Activated CD4-positive, alpha-beta T cell treated with anti-CD3 and anti-CD28 coated beads, Interleukin-2, amount 50 U/mL, for 1 hour (primary cell): Measurements from ENCODE around the gene BCDIN3D.

Experiments used
- DNase-seq: peaks from one replicate; pipeline ENCODE4 v3.0.0-alpha.2; 2020

BCDIN3D gene

GRCh38 chr12:49854976-49855375 lies 12.1 kb upstream of the BCDIN3D start:
- no peak for DNase-seq

- no peak for DNase-seq
Measured at GRCh38 chr12:49853671-49854070, 10.8 kb upstream of the BCDIN3D start.

DNA sequence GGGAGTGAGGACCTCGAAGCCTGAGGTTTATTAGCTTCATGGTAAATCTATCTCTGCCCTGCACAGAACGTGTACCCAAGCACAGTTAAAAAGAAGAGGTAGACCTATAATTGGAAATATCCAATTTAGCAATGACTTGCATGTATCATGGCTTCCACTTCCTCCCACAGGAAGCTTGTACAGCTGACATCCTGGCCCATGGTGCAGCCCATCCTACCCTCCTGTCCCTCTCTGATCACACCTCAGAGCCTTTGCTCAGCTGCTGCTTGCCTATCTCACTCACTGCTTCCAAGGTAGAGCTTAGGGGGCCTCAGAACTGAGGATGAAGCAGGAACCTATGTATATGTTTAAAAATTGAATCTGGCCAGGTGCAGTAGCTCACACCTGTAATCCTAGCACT lies 4.3 kb upstream of the BCDIN3D start:
- DNase-seq, result no peak

- no peak for DNase-seq
Measured at GRCh38 chr12:49846032-49846431, 3.1 kb upstream of the BCDIN3D start.

- no peak for DNase-seq
Measured at GRCh38 chr12:49843876-49844437, 1.1 kb upstream of the BCDIN3D start.

DNA sequence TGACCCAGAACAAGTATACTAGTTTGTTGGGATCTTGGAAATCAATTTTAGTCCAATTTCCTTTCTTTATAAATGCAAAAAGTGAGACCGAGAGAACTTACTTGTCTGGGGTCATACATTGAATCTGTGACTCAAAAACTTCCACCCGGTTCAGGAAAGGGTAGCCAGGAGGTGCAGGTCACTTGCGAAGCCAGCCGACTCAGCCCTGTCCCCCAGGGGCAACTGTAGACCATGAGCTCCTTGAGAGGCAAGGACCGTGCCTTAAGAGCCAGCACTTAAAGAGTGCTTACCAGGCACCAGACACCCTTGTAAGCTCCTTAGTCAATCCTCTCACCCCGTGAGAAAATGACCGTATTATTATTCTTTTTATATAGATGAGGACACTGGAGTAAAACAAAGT lies 505 bp upstream of the BCDIN3D start:
- no peak for DNase-seq

DNA sequence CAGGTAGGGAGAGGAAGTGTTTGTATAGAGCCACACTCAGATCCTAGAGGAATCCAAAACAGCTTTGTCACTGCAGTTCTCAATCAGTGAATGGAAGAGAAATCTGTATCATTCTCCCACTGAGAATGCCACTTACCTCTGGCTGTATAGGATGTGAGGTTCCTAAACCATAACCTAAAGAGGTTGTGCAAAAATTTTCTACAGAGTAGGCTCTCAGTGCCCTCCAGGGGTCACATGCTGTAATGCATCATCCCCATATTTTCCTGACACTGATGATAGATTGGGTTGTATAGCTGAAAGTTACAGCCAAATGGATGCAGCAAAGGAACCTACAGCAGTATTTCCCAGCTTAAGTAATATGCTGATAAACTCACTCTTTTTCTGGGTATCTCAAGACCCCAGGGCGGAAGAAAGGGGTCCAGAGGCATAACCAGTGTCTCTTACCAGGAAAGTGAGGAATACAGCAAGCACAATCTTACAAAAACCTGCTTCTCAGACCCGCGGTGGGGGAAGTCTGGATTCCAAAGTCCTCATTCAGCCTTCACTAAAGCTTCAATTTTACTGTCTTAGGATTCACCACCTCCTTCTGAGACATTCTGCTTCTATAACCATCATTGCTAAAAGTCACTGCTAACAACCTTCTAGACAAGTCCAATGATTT lies 3.8 kb downstream of the BCDIN3D start:
- peak; percentile 39 for DNase-seq

GRCh38 chr12:49832836-49833421 lies 10.0 kb downstream of the BCDIN3D start:
- no peak for DNase-seq

GRCh38 chr12:49831717-49832116 lies 11.2 kb downstream of the BCDIN3D start:
- DNase-seq, result no peak

GRCh38 chr12:49828133-49829091 lies 14.5 kb downstream of the BCDIN3D start, which contains the start of gene NCKAP5L:
Gene NCKAP5L (minus strand): TSS chr12:49828413. CDS start chr12:49804044, 24,369 bp downstream.
- peak; percentile 92 for DNase-seq

GRCh38 chr12:49827401-49828099 lies 15.4 kb downstream of the BCDIN3D start:
- peak; percentile 24 for DNase-seq

GRCh38 chr12:49827051-49827400 lies 15.9 kb downstream of the BCDIN3D start:
- DNase-seq, result no peak

DNA sequence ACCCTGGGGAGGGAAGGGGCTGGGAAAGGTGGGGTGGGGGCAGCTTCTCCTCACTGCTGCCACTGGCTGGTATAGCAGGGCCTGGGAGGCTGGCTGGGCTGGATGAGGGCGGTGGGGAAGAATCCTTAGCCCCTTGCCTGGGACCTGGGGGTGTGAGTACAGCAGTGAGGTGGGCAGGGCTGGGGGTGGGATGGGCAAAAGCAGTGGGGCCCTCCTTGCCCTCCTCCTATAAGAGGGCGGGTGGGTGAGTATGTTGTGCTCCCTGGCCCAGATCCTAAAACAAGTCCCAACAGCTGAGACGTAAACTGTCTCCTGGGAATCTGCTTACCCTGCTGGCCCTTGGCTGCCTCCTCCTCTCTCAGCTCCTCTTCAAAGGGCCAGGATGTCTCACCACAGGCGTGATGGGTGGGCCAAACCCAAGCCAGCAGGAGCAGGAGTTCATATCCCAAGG lies 16.9 kb downstream of the BCDIN3D start:
- no peak for DNase-seq

GRCh38 chr12:49825360-49825970 lies 17.4 kb downstream of the BCDIN3D start:
- DNase-seq, result no peak

DNA sequence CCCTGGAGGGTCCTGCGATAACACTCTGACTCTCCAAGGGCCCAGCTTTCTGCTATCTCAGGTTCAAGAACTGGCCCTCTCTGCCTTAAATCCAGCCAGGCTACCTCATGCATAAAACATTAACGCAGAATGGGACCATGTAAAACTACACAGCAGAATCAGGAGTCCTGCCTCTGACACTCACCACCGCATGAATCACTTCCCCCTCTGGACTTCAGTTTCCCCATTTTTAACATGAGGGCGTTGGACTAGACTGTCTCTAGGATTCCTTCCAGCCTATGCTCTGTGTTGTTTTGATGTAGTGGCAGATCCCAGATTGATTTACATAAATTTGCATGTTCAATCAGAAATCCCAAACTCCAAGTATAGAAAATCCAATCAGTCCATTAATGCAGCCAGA lies 18.0 kb downstream of the BCDIN3D start:
- DNase-seq, result no peak

- no peak for DNase-seq
Measured at GRCh38 chr12:49824416-49824815, 18.5 kb downstream of the BCDIN3D start.

DNA sequence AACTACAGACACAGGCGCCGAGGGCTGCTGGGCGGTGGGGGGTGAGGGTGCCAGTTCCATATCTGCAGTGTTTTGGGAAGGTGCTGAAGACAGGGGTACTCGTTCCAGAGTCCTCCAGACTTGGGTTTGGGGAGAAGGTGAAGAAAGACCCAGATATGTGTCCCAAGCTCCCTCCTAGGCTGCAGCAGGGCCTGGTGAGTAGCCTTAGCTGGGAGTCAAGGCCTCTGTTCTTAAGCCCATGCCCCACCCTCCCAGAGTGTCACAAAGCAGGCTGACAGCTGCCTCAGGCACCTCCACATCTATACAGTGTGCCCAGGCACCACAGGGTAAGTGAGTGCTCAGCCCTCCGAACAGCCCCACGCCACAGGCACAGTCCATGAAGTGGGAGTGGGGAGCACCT lies 19.0 kb downstream of the BCDIN3D start:
- no peak for DNase-seq

GRCh38 chr12:49823350-49823749 lies 19.6 kb downstream of the BCDIN3D start:
- DNase-seq, result no peak

- no peak for DNase-seq
Measured at GRCh38 chr12:49821373-49822287, 21.3 kb downstream of the BCDIN3D start.

DNA sequence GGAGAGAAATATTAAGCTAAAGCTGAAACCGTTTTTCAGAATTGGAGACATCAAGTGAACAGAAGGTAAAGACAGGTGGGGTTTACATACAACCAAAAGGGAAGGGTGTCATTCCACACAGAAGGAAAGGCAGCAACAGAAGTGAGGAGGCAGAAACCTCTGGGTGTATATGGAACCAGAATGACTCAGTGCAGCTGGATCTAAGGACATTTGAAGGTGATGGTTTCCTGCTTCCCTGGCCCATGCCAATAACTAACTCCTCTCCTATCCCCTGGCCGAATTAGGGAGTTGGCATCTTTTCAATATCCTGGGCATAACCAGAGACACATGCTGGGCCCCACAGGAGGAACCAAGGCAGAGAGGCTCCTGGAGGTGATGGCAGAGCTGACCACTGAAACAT lies 23.1 kb downstream of the BCDIN3D start:
- no peak for DNase-seq

DNA sequence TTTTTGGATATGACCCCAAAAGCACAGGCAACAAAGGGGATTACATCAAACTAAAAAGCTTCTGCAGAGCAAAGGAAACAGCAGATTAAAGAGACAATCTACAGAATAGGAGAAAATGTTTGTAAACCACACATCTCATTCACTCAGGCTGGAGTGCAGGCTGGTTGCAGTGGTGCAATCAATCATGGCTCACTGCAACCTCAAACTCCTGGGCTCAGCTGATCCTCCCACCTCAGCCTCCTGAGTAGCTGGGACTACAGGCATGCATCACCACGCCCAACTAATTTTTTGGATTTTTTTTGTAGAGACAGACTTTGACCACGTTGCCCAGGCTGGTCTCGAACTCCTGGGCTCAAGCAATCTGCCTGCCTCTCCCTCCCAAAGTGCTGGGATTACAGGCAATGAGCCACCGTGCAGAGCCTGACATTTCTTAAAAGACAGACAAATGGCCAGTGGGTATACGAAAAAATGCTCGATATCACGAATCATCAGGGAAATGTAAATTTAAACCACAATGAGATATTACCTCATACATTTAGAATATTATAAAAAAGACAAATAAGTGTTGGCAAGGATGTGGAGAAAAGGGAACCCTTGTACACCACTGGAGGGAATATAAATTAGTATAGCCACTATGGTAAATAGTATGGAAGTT lies 24.5 kb downstream of the BCDIN3D start:
- no peak for DNase-seq
